Right lobe of liver (tissue), 4 donors: ENCODE measurements around the gene NPM1.
"Not testable (repeated sequence)": the region's sequence is repeated elsewhere in the genome, so short reads cannot be mapped to it uniquely, and the experiment has no call there.

Source experiments
- CTCF ChIP-seq, 4 donors: fragments of 200-600 bp in 3 of 4; fragments of 450-650 bp in 1 of 4; IDR thresholded peaks; one replicate each; pipeline versions ENCODE4 v1.5.1 to v1.8.0; 2016 to 2022; ENCODE audit warnings: antibody characterized with exemption in 4 of 4, mild to moderate bottlenecking in 2 of 4
- POLR2A ChIP-seq: fragments of 450-650 bp; IDR thresholded peaks from one replicate; pipeline ENCODE4 v1.6.1; 2017; ENCODE audit warnings: antibody characterized with exemption, mild to moderate bottlenecking
- donor health status: DM: no; HTN: no; CAD: no.
- donor health status: DM: no; HTN: no; CAD: no.
- donor health status: DM: no; HTN: yes; CAD: no.

DNA sequence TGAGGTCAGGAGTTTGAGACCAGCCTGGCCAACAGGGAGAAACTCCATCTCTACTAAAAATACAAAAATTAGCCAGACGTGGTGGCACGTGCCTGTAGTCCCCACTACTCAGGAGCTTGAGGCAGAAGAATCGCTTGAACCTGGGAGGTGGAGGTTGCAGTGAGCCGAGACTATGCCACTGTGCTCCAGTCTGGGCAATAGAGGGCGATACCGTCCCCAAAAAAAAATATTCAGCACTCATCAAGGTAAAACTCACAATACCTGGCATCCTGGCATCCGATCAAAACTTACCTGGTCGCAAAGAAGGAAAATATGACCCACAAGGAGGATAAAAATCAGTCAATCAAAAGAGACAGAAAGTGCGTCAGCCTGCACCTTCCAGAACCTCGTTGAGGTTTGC, 16.8 kb upstream of the NPM1 start:
- TF ChIP-seq CTCF (IDR thresholded peaks at IDR 0.05) = peak in 1 of 4 donors; percentile 9
- TF ChIP-seq POLR2A = not testable (repeated sequence)
